Measurements from ENCODE around the gene HUWE1. TPM values are rescaled to one million over a fixed set of nuclear protein-coding genes. Genes with fewer than 3 reads are reported as not detected.
A peak's percentile ranks its signal among the peaks of the same experiment; 100 is the strongest.
"Not testable (repeated sequence)": the region's sequence is repeated elsewhere in the genome, so short reads cannot be mapped to it uniquely, and the experiment has no call there.

HUWE1 gene
- total RNA-seq, 2 experiments from 2014 or later, result 544 to 560 TPM

GRCh38 chrX:53556868-53557267 is 129.7 kb downstream of the HUWE1 start:
- ChIA-PET POLR2A (no interaction called here), CTCF (no interaction called here)
- no peak overlapping the region for H3K4me3 Mint-ChIP-seq
- H3K4me1 Mint-ChIP-seq (ENCODE audit: low read depth), result peaks cover 3% of the 10 kb centered on the region
- H3K36me3 Mint-ChIP-seq, result peaks cover 75% of the 10 kb centered on the region
- H3K27ac Mint-ChIP-seq, result peak overlapping the region; percentile 24
- intact Hi-C loops (cut with micrococcal nuclease), result no loop called here
- H3K27me3 Mint-ChIP-seq, result no peaks in the 10 kb centered on the region
- DNase-seq, result no peak
- H3K9me3 Mint-ChIP-seq, result no peaks in the 10 kb centered on the region

- DNase-seq, result no peak
- H3K36me3 Mint-ChIP-seq, result peaks cover 65% of the 10 kb centered on the region
- no peaks in the 10 kb centered on the region for H3K27me3 Mint-ChIP-seq
- ChIA-PET POLR2A (no interaction called here), CTCF (no interaction called here)
- intact Hi-C loops (cut with micrococcal nuclease), result no loop called here
- peak overlapping the region; percentile 54 for H3K27ac Mint-ChIP-seq
- no peaks in the 10 kb centered on the region for H3K9me3 Mint-ChIP-seq
- peak overlapping the region; percentile 5 for H3K4me3 Mint-ChIP-seq
- no peaks in the 10 kb centered on the region for H3K4me1 Mint-ChIP-seq (ENCODE audit: low read depth)
These were observed 135.6 kb downstream of the HUWE1 start for GRCh38 chrX:53550756-53551463.

DNA sequence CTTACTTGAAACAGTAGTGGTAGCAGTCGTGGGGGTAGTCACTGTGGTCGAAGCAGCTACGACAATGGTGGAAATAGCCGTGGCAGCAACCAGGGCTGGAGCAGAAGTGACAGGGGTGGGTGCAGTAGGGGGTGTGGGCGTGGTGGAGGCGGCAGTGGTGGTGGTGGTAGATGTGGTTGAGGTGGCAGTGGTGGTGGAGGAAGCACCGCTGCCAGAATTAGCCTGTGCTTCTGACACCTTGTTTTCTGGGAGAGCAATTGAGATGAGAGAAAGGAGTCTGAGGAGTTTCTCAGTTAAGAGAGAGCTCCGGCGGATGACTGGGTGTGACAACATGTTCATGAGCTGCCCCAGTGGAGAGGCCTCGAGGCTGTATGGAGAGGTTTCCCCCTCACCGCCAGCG is 138.9 kb downstream of the HUWE1 start:
- POLR2A ChIA-PET, result no interaction called here
- no peak for DNase-seq
- peaks cover 68% of the 10 kb centered on the region for H3K36me3 Mint-ChIP-seq
- H3K4me1 Mint-ChIP-seq (ENCODE audit: low read depth), result no peaks in the 10 kb centered on the region
- peak overlapping the region; percentile 18 for H3K27ac Mint-ChIP-seq
- no peak overlapping the region for H3K4me3 Mint-ChIP-seq
- no peaks in the 10 kb centered on the region for H3K9me3 Mint-ChIP-seq
- no peaks in the 10 kb centered on the region for H3K27me3 Mint-ChIP-seq
- intact Hi-C loops (cut with micrococcal nuclease), result no loop called here
- CTCF ChIA-PET, result no interaction called here

DNA sequence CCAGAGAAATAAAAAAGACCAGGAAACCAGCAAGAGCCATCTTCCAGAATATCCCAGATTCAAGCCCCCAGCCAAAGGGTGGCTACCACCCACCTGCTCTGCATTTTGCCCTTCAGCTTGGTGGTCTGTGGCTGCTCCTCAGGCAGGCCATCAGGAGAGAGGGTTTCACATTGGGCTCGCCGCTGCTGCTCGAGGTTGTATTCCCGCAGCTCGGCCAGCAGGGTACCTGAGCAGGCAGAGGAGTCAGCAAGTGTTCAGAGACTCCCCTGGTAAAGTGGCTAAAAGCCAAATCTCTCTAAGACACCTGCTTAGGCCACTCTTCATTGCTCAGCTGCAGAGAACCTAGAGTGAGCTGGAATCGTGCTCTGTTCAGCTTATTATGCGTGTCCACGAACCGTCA is 141.6 kb downstream of the HUWE1 start:
- CTCF ChIA-PET, result no interaction called here
- Mint-ChIP-seq H3K27me3 (no peaks in the 10 kb centered on the region), H3K27ac (no peak overlapping the region), H3K9me3 (no peaks in the 10 kb centered on the region), H3K36me3 (peaks cover 62% of the 10 kb centered on the region), H3K4me3 (no peak overlapping the region), H3K4me1 (ENCODE audit: low read depth) (no peaks in the 10 kb centered on the region)
- no peak for DNase-seq
- POLR2A ChIA-PET, result interaction anchor here (0.9 kb wide), 1 partner anchor 8 kb away, joined by 3 read pairs; no protein-coding TSS in a partner anchor
- intact Hi-C loops (cut with micrococcal nuclease), result no loop called here

GRCh38 chrX:53538781-53539180 is 147.7 kb downstream of the HUWE1 start:
- Mint-ChIP-seq H3K27ac (no peak overlapping the region), H3K9me3 (no peaks in the 10 kb centered on the region), H3K4me1 (ENCODE audit: low read depth) (no peaks in the 10 kb centered on the region), H3K4me3 (no peak overlapping the region), H3K36me3 (peaks cover 57% of the 10 kb centered on the region), H3K27me3 (no peaks in the 10 kb centered on the region)
- no peak for DNase-seq
- ChIA-PET POLR2A (no interaction called here), CTCF (no interaction called here)
- intact Hi-C loops (cut with micrococcal nuclease), result no loop called here

GRCh38 chrX:53531255-53531966 is 155.1 kb downstream of the HUWE1 start:
- H3K27me3 Mint-ChIP-seq, CTCF ChIA-PET: not testable (repeated sequence)

GRCh38 chrX:53526999-53527398 is 159.5 kb downstream of the HUWE1 start:
- Mint-ChIP-seq H3K4me1 (ENCODE audit: low read depth) (no peaks in the 10 kb centered on the region), H3K36me3 (peaks cover 1% of the 10 kb centered on the region), H3K4me3 (no peak overlapping the region), H3K27me3 (no peaks in the 10 kb centered on the region), H3K27ac (no peak overlapping the region), H3K9me3 (peaks cover 14% of the 10 kb centered on the region)
- ChIA-PET POLR2A (no interaction called here), CTCF (no interaction called here)
- intact Hi-C loops (cut with micrococcal nuclease), result no loop called here
- DNase-seq, result no peak

More at GRCh38 chrX:53531255-53531966, 155.1 kb downstream of the HUWE1 start:
- intact Hi-C loops (cut with micrococcal nuclease); DNase-seq; POLR2A ChIA-PET; H3K4me1 Mint-ChIP-seq (ENCODE audit: low read depth): not testable (repeated sequence)
- Mint-ChIP-seq H3K4me3 (peak overlapping the region; percentile 34), H3K27ac (peak overlapping the region; percentile 28), H3K36me3 (peaks cover 27% of the 10 kb centered on the region), H3K9me3 (peaks cover 14% of the 10 kb centered on the region)

GRCh38 chrX:53511322-53511721 is 175.2 kb downstream of the HUWE1 start:
- no peaks in the 10 kb centered on the region for H3K27me3 Mint-ChIP-seq
- H3K9me3 Mint-ChIP-seq, result no peaks in the 10 kb centered on the region
- intact Hi-C loops (cut with micrococcal nuclease), result no loop called here
- no peaks in the 10 kb centered on the region for H3K36me3 Mint-ChIP-seq
- CTCF ChIA-PET, result no interaction called here
- H3K4me1 Mint-ChIP-seq (ENCODE audit: low read depth), result no peaks in the 10 kb centered on the region
- no peak overlapping the region for H3K27ac Mint-ChIP-seq
- H3K4me3 Mint-ChIP-seq, result no peak overlapping the region
- no peak for DNase-seq
- POLR2A ChIA-PET, result no interaction called here

DNA sequence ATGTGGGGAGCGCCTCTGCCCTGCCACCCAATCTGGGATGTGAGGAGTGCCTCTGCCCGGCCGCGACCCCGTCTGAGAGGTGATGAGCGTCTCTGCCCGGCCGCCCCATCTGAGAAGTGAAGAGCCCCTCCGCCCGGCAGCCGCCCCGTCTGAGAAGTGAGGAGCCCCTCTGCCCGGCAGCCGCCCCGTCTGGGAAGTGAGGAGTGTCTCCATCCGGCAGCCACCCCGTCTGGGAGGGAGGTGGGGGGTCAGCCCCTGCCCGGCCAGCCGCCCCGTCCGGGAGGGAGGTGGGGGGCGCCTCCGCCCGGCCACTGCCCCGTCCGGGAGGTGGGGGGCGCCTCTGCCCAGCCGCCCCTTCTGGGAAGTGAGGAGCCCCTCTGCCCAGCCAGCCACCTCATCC is 182.5 kb downstream of the HUWE1 start:
- H3K27me3 Mint-ChIP-seq; H3K9me3 Mint-ChIP-seq; POLR2A ChIA-PET; H3K36me3 Mint-ChIP-seq; DNase-seq; H3K27ac Mint-ChIP-seq; CTCF ChIA-PET; H3K4me1 Mint-ChIP-seq (ENCODE audit: low read depth); H3K4me3 Mint-ChIP-seq; intact Hi-C loops (cut with micrococcal nuclease): not testable (repeated sequence)

DNA sequence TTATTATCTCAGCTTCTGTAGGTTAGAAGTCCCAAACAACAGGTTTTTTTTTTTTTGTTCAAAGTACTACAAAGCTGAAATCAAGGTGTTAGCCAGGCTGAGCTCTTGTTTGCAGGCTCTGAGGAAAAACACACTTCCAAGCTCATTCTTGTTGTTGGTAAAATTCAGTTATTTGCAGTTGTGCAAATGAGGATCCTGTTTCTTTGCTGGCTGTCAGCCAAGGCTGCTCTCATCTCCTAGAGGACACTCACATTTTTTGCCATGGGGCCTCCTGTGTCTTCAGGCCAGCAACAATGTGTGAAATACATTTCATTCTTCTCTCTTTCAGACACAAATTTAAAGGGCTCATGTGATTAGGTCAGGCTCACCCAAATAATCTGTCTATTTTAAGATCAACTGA is 192.1 kb downstream of the HUWE1 start:
- H3K36me3 Mint-ChIP-seq, result no peaks in the 10 kb centered on the region
- intact Hi-C loops (cut with micrococcal nuclease), result no loop called here

DNA sequence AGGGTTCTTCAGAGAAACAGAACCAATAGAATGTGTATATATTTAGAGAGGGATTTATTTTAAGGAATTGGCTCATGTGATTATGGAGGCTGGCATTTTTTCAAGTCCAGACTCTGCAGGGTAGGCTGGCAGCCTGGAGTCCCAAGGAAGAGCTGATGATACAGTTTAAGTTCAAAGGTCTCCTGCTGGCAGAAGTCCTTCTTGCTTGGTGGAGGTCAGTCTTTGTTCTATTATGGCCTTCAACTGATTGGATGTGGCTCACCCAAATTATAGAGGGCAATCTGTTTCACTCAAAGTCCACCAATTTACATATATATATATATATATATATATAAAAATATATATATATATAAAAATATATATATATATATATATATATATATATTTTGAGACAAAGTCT is 200.2 kb downstream of the HUWE1 start:
- Mint-ChIP-seq H3K4me3 (no peak overlapping the region), H3K9me3 (no peaks in the 10 kb centered on the region), H3K27ac (no peak overlapping the region), H3K36me3 (no peaks in the 10 kb centered on the region), H3K4me1 (ENCODE audit: low read depth) (no peaks in the 10 kb centered on the region), H3K27me3 (no peaks in the 10 kb centered on the region)
- POLR2A ChIA-PET, result no interaction called here
- no peak for DNase-seq
- intact Hi-C loops (cut with micrococcal nuclease), result no loop called here
- CTCF ChIA-PET, result no interaction called here

More for the DNA sequence above, 192.1 kb downstream of the HUWE1 start:
- ChIA-PET POLR2A (no interaction called here), CTCF (interaction anchor here (1.0 kb wide), 1 partner anchor 11 kb away, joined by 3 read pairs; no protein-coding TSS in a partner anchor)
- H3K4me3 Mint-ChIP-seq, result no peak overlapping the region
- H3K9me3 Mint-ChIP-seq, result no peaks in the 10 kb centered on the region
- no peaks in the 10 kb centered on the region for H3K4me1 Mint-ChIP-seq (ENCODE audit: low read depth)
- H3K27ac Mint-ChIP-seq, result no peak overlapping the region
- no peaks in the 10 kb centered on the region for H3K27me3 Mint-ChIP-seq
- DNase-seq, result no peak

GRCh38 chrX:53483838-53484405 is 202.6 kb downstream of the HUWE1 start:
- Mint-ChIP-seq H3K27me3 (peaks cover 2% of the 10 kb centered on the region), H3K27ac (no peak overlapping the region), H3K4me1 (ENCODE audit: low read depth) (no peaks in the 10 kb centered on the region), H3K36me3 (no peaks in the 10 kb centered on the region), H3K4me3 (no peak overlapping the region), H3K9me3 (no peaks in the 10 kb centered on the region)
- intact Hi-C loops (cut with micrococcal nuclease), result loop anchor here (2.0 kb wide), 1 partner anchor 169 kb away; no protein-coding TSS in a partner anchor
- CTCF ChIA-PET, result interaction anchor here (1.1 to 5.2 kb wide), 3 partner anchors 10 to 171 kb away, joined by 3 to 72 read pairs (median 66); no protein-coding TSS in a partner anchor
- POLR2A ChIA-PET, result no interaction called here
- DNase-seq, result no peak
